SK-N-SH treated with all-trans-retinoic acid at 6 μM for 48 hours (cell line): ENCODE measurements around the gene ST14.

Source experiments
- ATAC-seq: fragments of 200-7000 bp; cut with Tn5 transposase; 3 replicates; pipeline ENCODE4 v1.9.1; 2020; ENCODE audit warnings: mild to moderate bottlenecking, moderate library complexity
- ARNTL ChIP-seq: fragments of 450-650 bp; formaldehyde crosslinking; IDR thresholded peaks from 2 replicates; pipeline ENCODE4 v1.5.0; 2020; ENCODE audit warnings: low read depth, mild to moderate bottlenecking, moderate library complexity, borderline replicate concordance
- BACH2 ChIP-seq: fragments of 250-450 bp; sonication (Bioruptor Pico); IDR thresholded peaks from 2 replicates; pipeline ENCODE4 v1.9.0; 2021; ENCODE audit warnings: mild to moderate bottlenecking, borderline replicate concordance
- CSDC2 ChIP-seq: fragments of 250-450 bp; sonication (Bioruptor Pico); IDR thresholded peaks from 2 replicates; pipeline ENCODE4 v1.5.0; 2020; ENCODE audit warnings: mild to moderate bottlenecking, moderate library complexity
- ESRRG ChIP-seq: fragments of 250-450 bp; sonication (Bioruptor Pico); IDR thresholded peaks from 2 replicates; pipeline ENCODE4 v1.6.1; 2021; ENCODE audit warnings: mild to moderate bottlenecking
- GLIS3 ChIP-seq: fragments of 250-450 bp; sonication (Bioruptor Pico); IDR thresholded peaks from 2 replicates; pipeline ENCODE4 v1.5.0; 2020; ENCODE audit warnings: mild to moderate bottlenecking, moderate library complexity
- ISL1 ChIP-seq: fragments of 250-450 bp; sonication (Bioruptor Pico); IDR thresholded peaks from 2 replicates; pipeline ENCODE4 v2.1.2; 2022; ENCODE audit warnings: mild to moderate bottlenecking, moderate library complexity
- OSR1 ChIP-seq: fragments of 250-450 bp; sonication (Bioruptor Pico); IDR thresholded peaks from 2 replicates; pipeline ENCODE4 v1.8.0; 2022; ENCODE audit warnings: moderate library complexity, mild to moderate bottlenecking, inconsistent platforms
- PPARA ChIP-seq: fragments of 250-450 bp; sonication (Bioruptor Pico); IDR thresholded peaks from 2 replicates; pipeline ENCODE4 v1.5.0; 2020; ENCODE audit warnings: mild to moderate bottlenecking, borderline replicate concordance
- RARB ChIP-seq: fragments of 250-450 bp; sonication (Bioruptor Pico); IDR thresholded peaks from 2 replicates; pipeline ENCODE4 v1.8.0; 2021; ENCODE audit warnings: mild to moderate bottlenecking, moderate library complexity
- SNAI2 ChIP-seq: fragments of 250-450 bp; sonication (Bioruptor Pico); IDR thresholded peaks from 2 replicates; pipeline ENCODE4 v1.5.0; 2020; ENCODE audit warnings: mild to moderate bottlenecking, moderate library complexity
- TCF4 ChIP-seq: fragments of 250-450 bp; sonication (Bioruptor Pico); IDR thresholded peaks from 2 replicates; pipeline ENCODE4 v1.8.0; 2021; ENCODE audit warnings: mild to moderate bottlenecking, moderate library complexity, borderline replicate concordance
- TOX ChIP-seq: fragments of 250-450 bp; sonication (Bioruptor Pico); IDR thresholded peaks from 2 replicates; pipeline ENCODE4 v1.8.0; 2021; ENCODE audit warnings: mild to moderate bottlenecking, moderate library complexity, borderline replicate concordance
- ZC3H10 ChIP-seq: fragments of 250-450 bp; sonication (Bioruptor Pico); IDR thresholded peaks from 2 replicates; pipeline ENCODE4 v1.5.1; 2021; ENCODE audit warnings: mild to moderate bottlenecking, moderate library complexity
- ZFP3 ChIP-seq: fragments of 250-450 bp; sonication (Bioruptor Pico); IDR thresholded peaks from 2 replicates; pipeline ENCODE4 v1.5.0; 2020; ENCODE audit warnings: mild to moderate bottlenecking, moderate library complexity
- ZFP30 ChIP-seq: fragments of 450-650 bp; formaldehyde crosslinking; IDR thresholded peaks from 2 replicates; pipeline ENCODE4 v1.5.0; 2022; ENCODE audit warnings: mild to moderate bottlenecking, moderate library complexity
- ZNF565 ChIP-seq: fragments of 450-650 bp; formaldehyde crosslinking; conservative IDR thresholded peaks from 2 replicates; pipeline ENCODE4 v1.5.0; 2020; ENCODE audit warnings: low read depth, mild to moderate bottlenecking, moderate library complexity
- ZNF70 ChIP-seq: fragments of 450-650 bp; formaldehyde crosslinking; IDR thresholded peaks from 2 replicates; pipeline ENCODE4 v1.5.0; 2020; ENCODE audit warnings: mild to moderate bottlenecking, moderate library complexity
- ZNF8 ChIP-seq: fragments of 450-650 bp; formaldehyde crosslinking; IDR thresholded peaks from 2 replicates; pipeline ENCODE4 v1.5.0; 2020; ENCODE audit warnings: mild to moderate bottlenecking, moderate library complexity
- TF ChIP-seq, protein P1 (sequence below): fragments of 250-450 bp; sonication (Bioruptor Pico); IDR thresholded peaks from 2 replicates; pipeline ENCODE4 v1.8.0; 2020; ENCODE audit warnings: mild to moderate bottlenecking, moderate library complexity, borderline replicate concordance
- TF ChIP-seq, protein P2 (sequence below): fragments of 250-450 bp; sonication (Bioruptor Pico); IDR thresholded peaks from 2 replicates; pipeline ENCODE4 v1.5.0; 2020; ENCODE audit warnings: mild to moderate bottlenecking, moderate library complexity
- TF ChIP-seq, protein P3 (sequence below): fragments of 250-450 bp; sonication (Bioruptor Pico); IDR thresholded peaks from 2 replicates; pipeline ENCODE4 v1.5.1; 2021; ENCODE audit warnings: mild to moderate bottlenecking, moderate library complexity
- TF ChIP-seq, protein P4 (sequence below): fragments of 250-450 bp; sonication (Bioruptor Pico); IDR thresholded peaks from 2 replicates; pipeline ENCODE4 v1.5.1; 2020; ENCODE audit warnings: low read depth, mild to moderate bottlenecking, moderate library complexity

Gene ST14

DNA sequence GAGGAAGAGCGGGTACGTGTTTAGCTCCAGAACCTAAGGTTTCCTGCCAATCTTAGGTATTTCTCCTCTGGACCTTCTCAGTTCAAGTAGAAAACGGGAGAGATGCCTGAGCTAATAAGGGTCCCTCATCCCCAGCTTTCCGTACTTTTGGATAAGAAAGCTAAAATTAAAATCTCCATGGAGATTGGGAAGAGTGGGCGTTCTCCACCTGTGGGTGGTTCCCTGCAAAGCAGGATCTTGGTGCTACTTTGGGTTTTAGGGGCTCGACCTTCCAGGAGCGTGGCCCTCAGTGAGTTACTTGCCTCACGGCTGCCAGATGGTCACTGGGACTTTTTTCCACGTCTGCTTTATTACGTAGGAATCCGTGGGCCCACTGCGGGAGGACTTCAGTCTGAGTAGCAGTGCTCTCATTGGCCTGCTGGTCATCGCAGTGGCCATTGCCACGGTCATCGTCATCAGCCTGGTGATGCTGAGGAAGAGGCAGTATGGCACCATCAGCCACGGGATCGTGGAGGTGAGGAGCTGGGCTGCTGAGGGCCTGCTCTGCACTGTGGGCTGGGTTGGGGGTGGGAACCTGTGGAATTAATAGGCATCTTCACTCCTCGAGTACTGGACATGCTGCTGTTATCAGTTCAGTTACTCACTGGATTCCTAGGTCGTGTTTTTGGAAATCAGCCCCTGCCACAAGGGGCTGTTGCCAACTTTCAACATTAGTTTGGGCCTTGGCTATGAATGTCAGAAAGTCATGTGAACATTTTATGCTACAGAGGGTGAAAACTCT is 17.8 kb upstream of the ST14 start:
- no peak for ATAC-seq
- TF ChIP-seq OSR1 (CRISPR knock-in tag) (no peak), ZNF8 (CRISPR knock-in tag) (no peak), TCF4 (CRISPR knock-in tag) (no peak), GLIS3 (CRISPR knock-in tag) (no peak), TOX (CRISPR knock-in tag) (no peak), SNAI2 (no peak), CSDC2 (CRISPR knock-in tag) (no peak), PPARA (CRISPR knock-in tag) (no peak), RARB (CRISPR knock-in tag) (no peak), ZFP30 (no peak), ZC3H10 (CRISPR knock-in tag) (no peak), ARNTL (CRISPR knock-in tag) (no peak), ZNF70 (CRISPR knock-in tag) (no peak)
- TF ChIP-seq, protein P1, sequence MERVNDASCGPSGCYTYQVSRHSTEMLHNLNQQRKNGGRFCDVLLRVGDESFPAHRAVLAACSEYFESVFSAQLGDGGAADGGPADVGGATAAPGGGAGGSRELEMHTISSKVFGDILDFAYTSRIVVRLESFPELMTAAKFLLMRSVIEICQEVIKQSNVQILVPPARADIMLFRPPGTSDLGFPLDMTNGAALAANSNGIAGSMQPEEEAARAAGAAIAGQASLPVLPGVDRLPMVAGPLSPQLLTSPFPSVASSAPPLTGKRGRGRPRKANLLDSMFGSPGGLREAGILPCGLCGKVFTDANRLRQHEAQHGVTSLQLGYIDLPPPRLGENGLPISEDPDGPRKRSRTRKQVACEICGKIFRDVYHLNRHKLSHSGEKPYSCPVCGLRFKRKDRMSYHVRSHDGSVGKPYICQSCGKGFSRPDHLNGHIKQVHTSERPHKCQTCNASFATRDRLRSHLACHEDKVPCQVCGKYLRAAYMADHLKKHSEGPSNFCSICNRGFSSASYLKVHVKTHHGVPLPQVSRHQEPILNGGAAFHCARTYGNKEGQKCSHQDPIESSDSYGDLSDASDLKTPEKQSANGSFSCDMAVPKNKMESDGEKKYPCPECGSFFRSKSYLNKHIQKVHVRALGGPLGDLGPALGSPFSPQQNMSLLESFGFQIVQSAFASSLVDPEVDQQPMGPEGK (CRISPR knock-in tag) = no peak
- TF ChIP-seq, protein P2, sequence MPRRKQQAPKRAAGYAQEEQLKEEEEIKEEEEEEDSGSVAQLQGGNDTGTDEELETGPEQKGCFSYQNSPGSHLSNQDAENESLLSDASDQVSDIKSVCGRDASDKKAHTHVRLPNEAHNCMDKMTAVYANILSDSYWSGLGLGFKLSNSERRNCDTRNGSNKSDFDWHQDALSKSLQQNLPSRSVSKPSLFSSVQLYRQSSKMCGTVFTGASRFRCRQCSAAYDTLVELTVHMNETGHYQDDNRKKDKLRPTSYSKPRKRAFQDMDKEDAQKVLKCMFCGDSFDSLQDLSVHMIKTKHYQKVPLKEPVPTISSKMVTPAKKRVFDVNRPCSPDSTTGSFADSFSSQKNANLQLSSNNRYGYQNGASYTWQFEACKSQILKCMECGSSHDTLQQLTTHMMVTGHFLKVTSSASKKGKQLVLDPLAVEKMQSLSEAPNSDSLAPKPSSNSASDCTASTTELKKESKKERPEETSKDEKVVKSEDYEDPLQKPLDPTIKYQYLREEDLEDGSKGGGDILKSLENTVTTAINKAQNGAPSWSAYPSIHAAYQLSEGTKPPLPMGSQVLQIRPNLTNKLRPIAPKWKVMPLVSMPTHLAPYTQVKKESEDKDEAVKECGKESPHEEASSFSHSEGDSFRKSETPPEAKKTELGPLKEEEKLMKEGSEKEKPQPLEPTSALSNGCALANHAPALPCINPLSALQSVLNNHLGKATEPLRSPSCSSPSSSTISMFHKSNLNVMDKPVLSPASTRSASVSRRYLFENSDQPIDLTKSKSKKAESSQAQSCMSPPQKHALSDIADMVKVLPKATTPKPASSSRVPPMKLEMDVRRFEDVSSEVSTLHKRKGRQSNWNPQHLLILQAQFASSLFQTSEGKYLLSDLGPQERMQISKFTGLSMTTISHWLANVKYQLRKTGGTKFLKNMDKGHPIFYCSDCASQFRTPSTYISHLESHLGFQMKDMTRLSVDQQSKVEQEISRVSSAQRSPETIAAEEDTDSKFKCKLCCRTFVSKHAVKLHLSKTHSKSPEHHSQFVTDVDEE (CRISPR knock-in tag) = no peak
- TF ChIP-seq, protein P3, sequence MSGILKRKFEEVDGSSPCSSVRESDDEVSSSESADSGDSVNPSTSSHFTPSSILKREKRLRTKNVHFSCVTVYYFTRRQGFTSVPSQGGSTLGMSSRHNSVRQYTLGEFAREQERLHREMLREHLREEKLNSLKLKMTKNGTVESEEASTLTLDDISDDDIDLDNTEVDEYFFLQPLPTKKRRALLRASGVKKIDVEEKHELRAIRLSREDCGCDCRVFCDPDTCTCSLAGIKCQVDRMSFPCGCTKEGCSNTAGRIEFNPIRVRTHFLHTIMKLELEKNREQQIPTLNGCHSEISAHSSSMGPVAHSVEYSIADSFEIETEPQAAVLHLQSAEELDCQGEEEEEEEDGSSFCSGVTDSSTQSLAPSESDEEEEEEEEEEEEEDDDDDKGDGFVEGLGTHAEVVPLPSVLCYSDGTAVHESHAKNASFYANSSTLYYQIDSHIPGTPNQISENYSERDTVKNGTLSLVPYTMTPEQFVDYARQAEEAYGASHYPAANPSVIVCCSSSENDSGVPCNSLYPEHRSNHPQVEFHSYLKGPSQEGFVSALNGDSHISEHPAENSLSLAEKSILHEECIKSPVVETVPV (CRISPR knock-in tag) = no peak

DNA sequence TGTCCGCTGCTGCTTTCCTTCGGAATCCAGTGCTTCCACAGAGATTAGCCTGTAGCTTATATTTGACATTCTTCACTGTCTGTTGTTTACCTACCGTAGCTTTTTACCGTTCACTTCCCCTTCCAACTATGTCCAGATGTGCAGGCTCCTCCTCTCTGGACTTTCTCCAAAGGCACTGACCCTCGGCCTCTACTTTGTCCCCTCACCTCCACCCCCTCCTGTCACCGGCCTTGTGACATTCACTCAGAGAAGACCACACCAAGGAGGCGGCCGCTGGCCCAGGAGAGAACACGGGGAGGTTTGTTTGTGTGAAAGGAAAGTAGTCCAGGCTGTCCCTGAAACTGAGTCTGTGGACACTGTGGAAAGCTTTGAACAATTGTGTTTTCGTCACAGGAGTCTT is 15.4 kb upstream of the ST14 start:
- no peak for TF ChIP-seq RARB (CRISPR knock-in tag)
- no peak for TF ChIP-seq BACH2 (CRISPR knock-in tag)
- TF ChIP-seq, protein P4, sequence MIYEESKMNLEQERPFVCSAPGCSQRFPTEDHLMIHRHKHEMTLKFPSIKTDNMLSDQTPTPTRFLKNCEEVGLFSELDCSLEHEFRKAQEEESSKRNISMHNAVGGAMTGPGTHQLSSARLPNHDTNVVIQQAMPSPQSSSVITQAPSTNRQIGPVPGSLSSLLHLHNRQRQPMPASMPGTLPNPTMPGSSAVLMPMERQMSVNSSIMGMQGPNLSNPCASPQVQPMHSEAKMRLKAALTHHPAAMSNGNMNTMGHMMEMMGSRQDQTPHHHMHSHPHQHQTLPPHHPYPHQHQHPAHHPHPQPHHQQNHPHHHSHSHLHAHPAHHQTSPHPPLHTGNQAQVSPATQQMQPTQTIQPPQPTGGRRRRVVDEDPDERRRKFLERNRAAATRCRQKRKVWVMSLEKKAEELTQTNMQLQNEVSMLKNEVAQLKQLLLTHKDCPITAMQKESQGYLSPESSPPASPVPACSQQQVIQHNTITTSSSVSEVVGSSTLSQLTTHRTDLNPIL = no peak
- no peak for TF ChIP-seq ZNF70 (CRISPR knock-in tag)
- TF ChIP-seq, protein P1 (CRISPR knock-in tag) = no peak
- no peak for TF ChIP-seq ARNTL (CRISPR knock-in tag)
- TF ChIP-seq ESRRG (CRISPR knock-in tag) = no peak
- ATAC-seq = no peak

DNA sequence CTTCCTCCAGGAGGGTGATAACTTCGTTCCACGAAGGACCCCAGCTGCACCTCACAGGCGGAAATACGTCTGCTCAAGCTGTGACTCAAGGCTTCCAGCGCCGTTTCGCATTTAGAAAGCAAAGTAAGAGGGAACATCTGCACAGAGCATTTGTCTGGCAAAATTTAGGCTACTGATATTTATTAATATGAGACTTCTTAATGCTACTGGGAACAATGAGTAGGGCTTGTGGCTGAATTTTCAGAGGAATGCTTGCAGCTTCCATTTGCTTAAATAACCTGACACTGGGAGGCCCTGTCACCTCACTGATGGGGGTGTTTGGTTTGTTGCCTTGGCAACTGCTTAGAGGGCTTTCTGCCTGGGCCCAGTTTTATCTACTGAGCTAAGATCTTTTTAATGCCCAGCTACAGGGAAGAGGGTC is 14.7 kb upstream of the ST14 start:
- ATAC-seq = no peak
- no peak for TF ChIP-seq CSDC2 (CRISPR knock-in tag)
- TF ChIP-seq, protein P3 (CRISPR knock-in tag) = no peak
- no peak for TF ChIP-seq RARB (CRISPR knock-in tag)
- TF ChIP-seq ZFP3 (CRISPR knock-in tag) = no peak
- TF ChIP-seq, protein P1 (CRISPR knock-in tag) = no peak
- TF ChIP-seq GLIS3 (CRISPR knock-in tag) = no peak
- no peak for TF ChIP-seq ISL1
- TF ChIP-seq SNAI2 = no peak
- no peak for TF ChIP-seq PPARA (CRISPR knock-in tag)
- no peak for TF ChIP-seq ZNF8 (CRISPR knock-in tag)
- TF ChIP-seq ZNF70 (CRISPR knock-in tag) = no peak
- TF ChIP-seq BACH2 (CRISPR knock-in tag) = no peak
- TF ChIP-seq ZFP30 = no peak
- no peak for TF ChIP-seq ZNF565 (CRISPR knock-in tag)
- TF ChIP-seq, all 23 proteins: peak for 0
